Measurements from ENCODE around the gene AK1. TPM values are rescaled to one million over a fixed set of nuclear protein-coding genes. Genes with fewer than 3 reads are reported as not detected.
A peak's percentile ranks its signal among the peaks of the same experiment; 100 is the strongest.

The AK1 gene
- total and polyA plus RNA-seq, 2 of the 13 experiments (the other 11 are each of a cell fraction or from before 2014, with no cell fraction given), result 19.1 to 32.8 TPM

DNA sequence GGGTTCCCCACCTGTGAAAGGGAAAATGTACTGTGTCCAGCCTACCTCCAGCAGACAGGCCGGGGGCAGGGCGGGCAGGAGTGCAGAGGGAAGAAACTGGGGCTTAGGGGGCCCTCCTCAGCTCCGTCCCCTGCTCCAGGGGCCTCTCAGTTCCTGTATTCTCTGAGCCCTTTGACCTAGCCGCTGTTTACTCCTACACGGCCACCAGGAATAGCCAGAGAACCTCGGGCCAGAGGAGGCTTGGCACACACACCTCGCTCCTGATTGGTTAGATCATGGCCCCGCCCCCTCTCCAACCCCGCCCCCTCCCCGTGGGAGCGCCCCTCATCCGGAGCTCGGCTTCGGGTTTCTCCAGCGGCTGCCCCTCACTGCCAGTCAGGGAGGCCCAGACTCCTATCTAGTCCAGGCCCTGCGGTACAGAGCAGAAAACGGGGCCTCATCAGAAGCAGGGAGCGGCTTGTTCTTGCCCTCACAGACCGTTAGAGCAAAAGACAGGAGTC is 19.8 kb upstream of the AK1 start (continued):
- TF ChIP-seq, protein P1, sequence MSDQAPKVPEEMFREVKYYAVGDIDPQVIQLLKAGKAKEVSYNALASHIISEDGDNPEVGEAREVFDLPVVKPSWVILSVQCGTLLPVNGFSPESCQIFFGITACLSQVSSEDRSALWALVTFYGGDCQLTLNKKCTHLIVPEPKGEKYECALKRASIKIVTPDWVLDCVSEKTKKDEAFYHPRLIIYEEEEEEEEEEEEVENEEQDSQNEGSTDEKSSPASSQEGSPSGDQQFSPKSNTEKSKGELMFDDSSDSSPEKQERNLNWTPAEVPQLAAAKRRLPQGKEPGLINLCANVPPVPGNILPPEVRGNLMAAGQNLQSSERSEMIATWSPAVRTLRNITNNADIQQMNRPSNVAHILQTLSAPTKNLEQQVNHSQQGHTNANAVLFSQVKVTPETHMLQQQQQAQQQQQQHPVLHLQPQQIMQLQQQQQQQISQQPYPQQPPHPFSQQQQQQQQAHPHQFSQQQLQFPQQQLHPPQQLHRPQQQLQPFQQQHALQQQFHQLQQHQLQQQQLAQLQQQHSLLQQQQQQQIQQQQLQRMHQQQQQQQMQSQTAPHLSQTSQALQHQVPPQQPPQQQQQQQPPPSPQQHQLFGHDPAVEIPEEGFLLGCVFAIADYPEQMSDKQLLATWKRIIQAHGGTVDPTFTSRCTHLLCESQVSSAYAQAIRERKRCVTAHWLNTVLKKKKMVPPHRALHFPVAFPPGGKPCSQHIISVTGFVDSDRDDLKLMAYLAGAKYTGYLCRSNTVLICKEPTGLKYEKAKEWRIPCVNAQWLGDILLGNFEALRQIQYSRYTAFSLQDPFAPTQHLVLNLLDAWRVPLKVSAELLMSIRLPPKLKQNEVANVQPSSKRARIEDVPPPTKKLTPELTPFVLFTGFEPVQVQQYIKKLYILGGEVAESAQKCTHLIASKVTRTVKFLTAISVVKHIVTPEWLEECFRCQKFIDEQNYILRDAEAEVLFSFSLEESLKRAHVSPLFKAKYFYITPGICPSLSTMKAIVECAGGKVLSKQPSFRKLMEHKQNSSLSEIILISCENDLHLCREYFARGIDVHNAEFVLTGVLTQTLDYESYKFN (CRISPR knock-in tag; conservative IDR thresholded peaks at IDR 0.05), result peak; percentile 94
- no peak for TF ChIP-seq ZNF329 (CRISPR knock-in tag; IDR thresholded peaks at IDR 0.05; ENCODE audit: low read depth)
- TF ChIP-seq, protein P2, sequence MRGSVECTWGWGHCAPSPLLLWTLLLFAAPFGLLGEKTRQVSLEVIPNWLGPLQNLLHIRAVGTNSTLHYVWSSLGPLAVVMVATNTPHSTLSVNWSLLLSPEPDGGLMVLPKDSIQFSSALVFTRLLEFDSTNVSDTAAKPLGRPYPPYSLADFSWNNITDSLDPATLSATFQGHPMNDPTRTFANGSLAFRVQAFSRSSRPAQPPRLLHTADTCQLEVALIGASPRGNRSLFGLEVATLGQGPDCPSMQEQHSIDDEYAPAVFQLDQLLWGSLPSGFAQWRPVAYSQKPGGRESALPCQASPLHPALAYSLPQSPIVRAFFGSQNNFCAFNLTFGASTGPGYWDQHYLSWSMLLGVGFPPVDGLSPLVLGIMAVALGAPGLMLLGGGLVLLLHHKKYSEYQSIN (CRISPR knock-in tag; IDR thresholded peaks at IDR 0.05; ENCODE audit: borderline replicate concordance), result no peak
- no peak for TF ChIP-seq DNMT3B (CRISPR knock-in tag; conservative IDR thresholded peaks at IDR 0.05)
- TF ChIP-seq, protein P3, sequence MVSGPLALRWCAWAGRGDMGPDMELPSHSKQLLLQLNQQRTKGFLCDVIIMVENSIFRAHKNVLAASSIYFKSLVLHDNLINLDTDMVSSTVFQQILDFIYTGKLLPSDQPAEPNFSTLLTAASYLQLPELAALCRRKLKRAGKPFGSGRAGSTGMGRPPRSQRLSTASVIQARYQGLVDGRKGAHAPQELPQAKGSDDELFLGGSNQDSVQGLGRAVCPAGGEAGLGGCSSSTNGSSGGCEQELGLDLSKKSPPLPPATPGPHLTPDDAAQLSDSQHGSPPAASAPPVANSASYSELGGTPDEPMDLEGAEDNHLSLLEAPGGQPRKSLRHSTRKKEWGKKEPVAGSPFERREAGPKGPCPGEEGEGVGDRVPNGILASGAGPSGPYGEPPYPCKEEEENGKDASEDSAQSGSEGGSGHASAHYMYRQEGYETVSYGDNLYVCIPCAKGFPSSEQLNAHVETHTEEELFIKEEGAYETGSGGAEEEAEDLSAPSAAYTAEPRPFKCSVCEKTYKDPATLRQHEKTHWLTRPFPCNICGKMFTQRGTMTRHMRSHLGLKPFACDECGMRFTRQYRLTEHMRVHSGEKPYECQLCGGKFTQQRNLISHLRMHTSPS (CRISPR knock-in tag; IDR thresholded peaks at IDR 0.05; ENCODE audit: low read depth), result no peak
- TF ChIP-seq, protein P4, sequence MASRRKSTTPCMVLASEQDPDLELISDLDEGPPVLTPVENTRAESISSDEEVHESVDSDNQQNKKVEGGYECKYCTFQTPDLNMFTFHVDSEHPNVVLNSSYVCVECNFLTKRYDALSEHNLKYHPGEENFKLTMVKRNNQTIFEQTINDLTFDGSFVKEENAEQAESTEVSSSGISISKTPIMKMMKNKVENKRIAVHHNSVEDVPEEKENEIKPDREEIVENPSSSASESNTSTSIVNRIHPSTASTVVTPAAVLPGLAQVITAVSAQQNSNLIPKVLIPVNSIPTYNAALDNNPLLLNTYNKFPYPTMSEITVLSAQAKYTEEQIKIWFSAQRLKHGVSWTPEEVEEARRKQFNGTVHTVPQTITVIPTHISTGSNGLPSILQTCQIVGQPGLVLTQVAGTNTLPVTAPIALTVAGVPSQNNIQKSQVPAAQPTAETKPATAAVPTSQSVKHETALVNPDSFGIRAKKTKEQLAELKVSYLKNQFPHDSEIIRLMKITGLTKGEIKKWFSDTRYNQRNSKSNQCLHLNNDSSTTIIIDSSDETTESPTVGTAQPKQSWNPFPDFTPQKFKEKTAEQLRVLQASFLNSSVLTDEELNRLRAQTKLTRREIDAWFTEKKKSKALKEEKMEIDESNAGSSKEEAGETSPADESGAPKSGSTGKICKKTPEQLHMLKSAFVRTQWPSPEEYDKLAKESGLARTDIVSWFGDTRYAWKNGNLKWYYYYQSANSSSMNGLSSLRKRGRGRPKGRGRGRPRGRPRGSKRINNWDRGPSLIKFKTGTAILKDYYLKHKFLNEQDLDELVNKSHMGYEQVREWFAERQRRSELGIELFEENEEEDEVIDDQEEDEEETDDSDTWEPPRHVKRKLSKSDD (CRISPR knock-in tag; IDR thresholded peaks at IDR 0.05; ENCODE audit: low read depth), result 0 out of 2 replicates have a peak, but pooled peaks have one; percentile 16
- TF ChIP-seq SNAPC2 (CRISPR knock-in tag; IDR thresholded peaks at IDR 0.05), result no peak
- TF ChIP-seq, protein P5, sequence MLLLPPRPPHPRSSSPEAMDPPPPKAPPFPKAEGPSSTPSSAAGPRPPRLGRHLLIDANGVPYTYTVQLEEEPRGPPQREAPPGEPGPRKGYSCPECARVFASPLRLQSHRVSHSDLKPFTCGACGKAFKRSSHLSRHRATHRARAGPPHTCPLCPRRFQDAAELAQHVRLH (CRISPR knock-in tag; IDR thresholded peaks at IDR 0.05; ENCODE audit: borderline replicate concordance, low read depth), result no peak
- TF ChIP-seq, protein P6, sequence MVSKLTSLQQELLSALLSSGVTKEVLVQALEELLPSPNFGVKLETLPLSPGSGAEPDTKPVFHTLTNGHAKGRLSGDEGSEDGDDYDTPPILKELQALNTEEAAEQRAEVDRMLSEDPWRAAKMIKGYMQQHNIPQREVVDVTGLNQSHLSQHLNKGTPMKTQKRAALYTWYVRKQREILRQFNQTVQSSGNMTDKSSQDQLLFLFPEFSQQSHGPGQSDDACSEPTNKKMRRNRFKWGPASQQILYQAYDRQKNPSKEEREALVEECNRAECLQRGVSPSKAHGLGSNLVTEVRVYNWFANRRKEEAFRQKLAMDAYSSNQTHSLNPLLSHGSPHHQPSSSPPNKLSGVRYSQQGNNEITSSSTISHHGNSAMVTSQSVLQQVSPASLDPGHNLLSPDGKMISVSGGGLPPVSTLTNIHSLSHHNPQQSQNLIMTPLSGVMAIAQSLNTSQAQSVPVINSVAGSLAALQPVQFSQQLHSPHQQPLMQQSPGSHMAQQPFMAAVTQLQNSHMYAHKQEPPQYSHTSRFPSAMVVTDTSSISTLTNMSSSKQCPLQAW (CRISPR knock-in tag; IDR thresholded peaks at IDR 0.05), result peak; percentile 33; the same call in 1 of the 2 replicates
- TF ChIP-seq SALL1 (CRISPR knock-in tag; IDR thresholded peaks at IDR 0.05), result peak; percentile 49; the same call in 1 of the 2 replicates
- no peak for TF ChIP-seq MLLT10 (CRISPR knock-in tag; IDR thresholded peaks at IDR 0.05)
- TF ChIP-seq, protein P7, sequence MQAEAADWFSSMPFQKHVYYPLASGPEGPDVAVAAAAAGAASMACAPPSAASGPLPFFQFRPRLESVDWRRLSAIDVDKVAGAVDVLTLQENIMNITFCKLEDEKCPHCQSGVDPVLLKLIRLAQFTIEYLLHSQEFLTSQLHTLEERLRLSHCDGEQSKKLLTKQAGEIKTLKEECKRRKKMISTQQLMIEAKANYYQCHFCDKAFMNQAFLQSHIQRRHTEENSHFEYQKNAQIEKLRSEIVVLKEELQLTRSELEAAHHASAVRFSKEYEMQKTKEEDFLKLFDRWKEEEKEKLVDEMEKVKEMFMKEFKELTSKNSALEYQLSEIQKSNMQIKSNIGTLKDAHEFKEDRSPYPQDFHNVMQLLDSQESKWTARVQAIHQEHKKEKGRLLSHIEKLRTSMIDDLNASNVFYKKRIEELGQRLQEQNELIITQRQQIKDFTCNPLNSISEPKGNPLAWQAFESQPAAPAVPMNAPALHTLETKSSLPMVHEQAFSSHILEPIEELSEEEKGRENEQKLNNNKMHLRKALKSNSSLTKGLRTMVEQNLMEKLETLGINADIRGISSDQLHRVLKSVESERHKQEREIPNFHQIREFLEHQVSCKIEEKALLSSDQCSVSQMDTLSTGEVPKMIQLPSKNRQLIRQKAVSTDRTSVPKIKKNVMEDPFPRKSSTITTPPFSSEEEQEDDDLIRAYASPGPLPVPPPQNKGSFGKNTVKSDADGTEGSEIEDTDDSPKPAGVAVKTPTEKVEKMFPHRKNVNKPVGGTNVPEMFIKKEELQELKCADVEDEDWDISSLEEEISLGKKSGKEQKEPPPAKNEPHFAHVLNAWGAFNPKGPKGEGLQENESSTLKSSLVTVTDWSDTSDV (CRISPR knock-in tag; IDR thresholded peaks at IDR 0.05), result no peak
- no peak for TF ChIP-seq ZNF253 (CRISPR knock-in tag; IDR thresholded peaks at IDR 0.05; ENCODE audit: borderline replicate concordance)

Data from HepG2 (cell line).